SHP77 (cell line): ENCODE measurements around the gene NTNG1.
A peak's percentile ranks its signal among the peaks of the same experiment; 100 is the strongest.

Source experiments
- DNase-seq, 2 experiments: peaks; one replicate each; lab custom pipeline; 2025; lab: John Stamatoyannopoulos, UW

Gene NTNG1

DNA sequence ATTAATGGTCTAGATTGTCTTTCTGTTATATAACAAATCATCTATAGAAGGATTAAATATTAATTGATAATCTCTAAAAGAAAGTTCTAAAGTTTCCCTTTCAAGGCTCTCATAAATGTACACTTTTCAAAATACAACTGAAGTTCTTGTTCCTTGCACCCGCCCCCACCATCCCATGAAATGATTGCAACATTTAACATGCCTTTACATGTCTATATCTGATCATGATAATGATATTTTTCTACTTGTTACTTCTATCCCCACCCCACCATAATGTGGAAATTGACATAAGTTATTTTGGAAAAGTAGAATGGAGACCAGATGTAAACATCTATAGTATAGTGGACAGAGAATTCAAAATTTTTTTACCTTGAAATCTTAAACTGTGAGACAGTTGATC lies 186.6 kb downstream of the NTNG1 start:
- DNase-seq, result no peak

DNA sequence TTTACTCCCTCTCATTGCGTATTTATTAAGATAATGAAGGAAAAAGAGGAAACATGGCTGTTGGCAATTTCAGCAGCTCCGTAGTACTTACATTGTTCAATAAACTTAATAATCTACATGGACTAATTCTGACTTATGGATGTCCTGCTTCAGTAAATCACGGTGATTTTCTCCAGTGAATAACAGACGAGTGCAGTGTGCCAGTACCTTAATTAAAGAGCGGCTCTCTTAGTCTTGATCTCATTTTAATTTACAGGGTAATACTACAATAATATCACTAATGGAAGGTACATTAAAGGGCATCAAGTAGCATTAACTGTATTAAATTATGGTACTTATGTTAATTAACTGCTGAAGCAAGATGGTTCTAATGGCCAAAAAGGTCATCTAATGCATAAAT lies 187.2 kb downstream of the NTNG1 start:
- DNase-seq, result no peak

DNA sequence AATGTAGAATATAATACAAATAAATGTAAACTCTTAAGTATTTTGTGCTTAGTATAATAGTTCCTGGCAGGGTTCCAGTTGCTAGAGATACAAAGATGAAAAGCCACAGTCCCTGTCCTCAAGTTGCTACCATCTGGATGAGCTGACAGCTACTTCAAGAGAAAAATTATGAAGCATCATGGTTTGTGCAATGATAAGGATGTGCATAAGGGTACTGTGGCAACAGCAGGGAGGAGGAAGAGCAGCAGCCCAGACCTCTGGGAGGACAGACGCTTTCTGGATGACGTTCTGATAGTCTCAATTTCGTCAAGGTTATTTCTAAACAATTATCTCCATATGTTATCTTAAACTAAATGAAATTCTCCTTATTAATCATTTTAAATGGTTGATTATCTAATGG lies 198.9 kb downstream of the NTNG1 start:
- peak; percentile 8 to 42 for DNase-seq

DNA sequence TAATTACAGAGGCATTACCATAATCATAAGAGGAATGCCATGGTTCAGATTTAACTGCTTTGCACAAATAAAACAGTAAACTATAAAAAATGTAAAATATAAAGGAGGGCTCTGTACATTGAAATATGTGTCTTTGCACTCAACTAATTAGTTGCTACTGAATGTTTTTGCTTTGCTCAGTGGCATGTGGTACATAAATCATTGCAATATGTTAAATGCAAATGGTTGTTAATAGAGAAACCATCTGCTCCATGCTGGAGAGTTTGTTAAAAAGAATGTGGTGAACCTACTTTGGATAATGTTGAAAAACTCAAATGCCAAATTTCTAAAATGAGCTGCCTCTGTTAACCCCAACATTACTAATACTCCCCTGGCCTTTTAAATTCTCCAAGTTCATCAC lies 201.5 kb downstream of the NTNG1 start:
- no peak for DNase-seq

DNA sequence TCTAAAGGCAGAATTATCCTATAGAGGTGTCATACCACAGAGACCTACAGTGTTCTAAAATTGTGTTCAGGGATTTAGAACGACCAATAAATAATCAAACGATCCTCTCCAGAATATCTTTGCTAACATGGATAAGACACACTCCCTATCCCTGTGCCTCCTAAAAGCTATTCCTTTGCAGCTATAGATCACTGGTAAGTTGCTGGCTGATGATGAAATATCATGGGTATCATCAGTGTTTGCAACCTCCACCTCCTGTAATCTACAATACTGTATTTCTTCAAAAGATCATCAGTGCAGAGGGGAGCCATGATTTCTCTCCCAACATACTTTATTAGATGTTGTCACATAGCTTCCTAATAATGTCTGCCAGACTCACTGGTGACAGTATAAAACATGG lies 201.9 kb downstream of the NTNG1 start:
- no peak for DNase-seq

DNA sequence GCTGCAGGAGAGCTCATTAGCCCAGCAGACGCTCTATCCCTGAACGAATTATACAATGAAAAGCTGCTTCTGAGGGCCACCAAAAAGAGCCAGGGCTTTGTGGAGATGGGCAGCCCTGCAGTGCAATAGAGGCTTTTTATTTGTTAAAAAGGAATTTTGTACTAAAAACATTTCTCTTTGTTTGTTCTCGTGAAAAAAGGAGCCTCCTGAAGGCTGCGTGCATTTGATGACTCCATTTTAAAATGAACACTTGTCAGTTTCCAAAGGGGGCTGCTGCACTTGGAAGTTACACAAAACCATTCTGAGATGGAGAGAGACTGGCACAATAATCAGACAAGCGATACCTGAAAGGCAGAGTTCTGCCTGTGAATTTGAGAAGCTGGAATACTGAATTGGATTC lies 202.8 kb downstream of the NTNG1 start:
- no peak for DNase-seq

DNA sequence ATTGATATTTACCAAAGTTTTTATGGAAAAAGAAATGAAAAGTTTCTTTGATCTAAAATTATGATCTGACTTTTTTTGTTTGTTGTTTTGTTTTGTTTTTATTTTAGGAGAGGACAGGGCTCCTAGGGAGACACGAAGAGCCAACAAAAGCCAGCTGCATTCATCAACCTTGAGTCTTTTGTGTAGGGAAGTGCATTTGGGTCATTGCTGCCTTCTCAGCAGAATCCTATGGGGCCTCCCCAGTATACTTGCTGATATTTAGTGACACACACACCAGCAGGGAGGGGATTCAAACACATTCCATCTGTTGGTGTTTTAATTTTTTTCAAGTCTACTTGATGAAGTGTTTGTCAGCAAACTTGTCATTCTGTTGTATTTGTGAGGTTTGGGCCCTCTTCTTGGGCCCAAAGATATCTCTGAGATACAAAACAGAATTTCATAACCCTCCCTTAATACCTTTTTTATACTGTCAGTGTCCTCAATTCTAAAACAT lies 203.5 kb downstream of the NTNG1 start:
- no peak for DNase-seq

DNA sequence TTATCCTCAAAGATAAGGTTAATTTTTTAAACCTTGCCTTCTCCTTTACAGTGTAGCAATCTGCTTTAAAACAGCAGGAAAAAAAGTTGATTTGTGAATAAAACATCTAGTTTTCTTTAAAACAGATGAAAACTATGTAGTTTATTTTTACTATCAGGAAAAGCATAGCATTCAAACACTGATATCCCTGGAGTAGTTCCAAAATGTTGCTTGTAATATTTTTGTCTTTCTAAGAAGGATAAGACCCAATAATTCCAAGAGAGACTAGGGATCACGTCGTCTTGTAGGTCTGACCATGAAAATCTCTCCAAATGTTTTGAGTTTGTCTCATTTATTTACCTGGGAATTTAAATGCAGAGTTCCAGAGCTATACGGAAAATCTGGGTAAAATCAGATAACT lies 204.0 kb downstream of the NTNG1 start:
- no peak for DNase-seq

DNA sequence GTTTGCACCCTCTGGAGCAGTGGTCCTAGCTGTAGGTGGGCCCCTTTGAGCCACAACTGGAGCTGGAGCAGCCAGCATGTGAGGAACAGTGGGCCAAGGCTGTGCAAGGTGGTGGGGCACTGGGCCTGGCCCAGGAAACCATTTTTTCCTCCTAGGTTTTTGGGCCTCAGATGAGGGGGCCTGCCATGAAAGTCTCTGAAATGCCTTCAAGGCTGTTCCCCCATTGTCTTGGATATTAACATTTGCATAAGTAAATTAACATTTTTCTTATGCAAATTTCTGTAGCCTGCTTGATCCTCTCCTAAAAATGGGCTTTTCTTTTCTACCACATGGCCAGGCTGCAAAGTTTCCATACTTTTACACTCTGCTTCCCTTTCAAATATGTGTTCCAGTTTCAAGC lies 212.0 kb downstream of the NTNG1 start:
- DNase-seq, result no peak

DNA sequence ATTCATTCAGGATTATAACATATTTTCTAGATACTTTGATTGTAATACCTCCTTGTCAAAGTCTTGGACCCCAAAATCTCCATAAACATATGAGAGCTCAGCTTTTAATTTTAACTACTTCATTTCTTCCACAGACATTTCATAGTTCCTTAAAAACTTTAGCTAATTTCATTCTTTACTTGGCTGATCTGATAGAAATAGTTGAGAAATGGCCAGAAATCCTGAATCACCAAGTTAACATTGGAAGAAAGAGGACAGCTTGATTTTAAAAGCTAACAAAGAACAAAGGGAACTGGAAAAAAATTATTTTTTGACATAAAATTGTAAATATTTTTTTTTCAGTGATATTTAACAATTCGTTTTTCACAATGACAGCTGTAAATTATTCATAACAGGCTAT lies 216.5 kb downstream of the NTNG1 start:
- no peak for DNase-seq

DNA sequence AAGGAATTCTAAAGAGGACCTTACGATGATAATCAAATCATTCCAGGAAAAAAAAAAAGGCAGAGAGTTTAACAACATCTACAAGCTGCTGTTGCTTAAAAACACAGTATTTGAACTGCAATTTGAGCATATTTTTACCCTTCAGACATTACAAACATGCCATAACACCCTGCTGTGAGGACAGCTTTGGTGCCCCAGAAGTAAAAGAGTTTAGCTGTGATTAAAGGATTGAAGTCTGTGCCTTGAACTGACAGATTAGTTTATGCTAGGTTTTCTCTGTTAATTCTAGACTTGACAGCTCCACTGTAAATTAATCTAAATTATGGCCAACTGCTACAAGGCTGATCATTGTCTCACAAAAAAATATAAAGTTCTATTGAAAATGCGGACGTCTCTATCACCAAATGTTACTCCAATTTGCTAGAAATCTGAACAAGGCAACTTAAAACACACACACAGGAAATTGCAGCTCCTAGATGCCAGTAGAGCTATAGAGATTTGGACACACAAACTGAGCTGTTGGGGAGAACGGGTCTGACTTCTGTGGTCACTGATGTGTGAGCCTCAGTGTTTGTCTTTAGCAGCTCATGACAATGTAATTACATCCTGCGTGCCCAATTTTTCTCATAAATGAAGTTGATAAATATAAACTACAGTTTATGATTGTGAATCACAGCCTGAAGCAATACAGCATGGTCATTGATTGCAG lies 217.9 kb downstream of the NTNG1 start:
- DNase-seq, result no peak

DNA sequence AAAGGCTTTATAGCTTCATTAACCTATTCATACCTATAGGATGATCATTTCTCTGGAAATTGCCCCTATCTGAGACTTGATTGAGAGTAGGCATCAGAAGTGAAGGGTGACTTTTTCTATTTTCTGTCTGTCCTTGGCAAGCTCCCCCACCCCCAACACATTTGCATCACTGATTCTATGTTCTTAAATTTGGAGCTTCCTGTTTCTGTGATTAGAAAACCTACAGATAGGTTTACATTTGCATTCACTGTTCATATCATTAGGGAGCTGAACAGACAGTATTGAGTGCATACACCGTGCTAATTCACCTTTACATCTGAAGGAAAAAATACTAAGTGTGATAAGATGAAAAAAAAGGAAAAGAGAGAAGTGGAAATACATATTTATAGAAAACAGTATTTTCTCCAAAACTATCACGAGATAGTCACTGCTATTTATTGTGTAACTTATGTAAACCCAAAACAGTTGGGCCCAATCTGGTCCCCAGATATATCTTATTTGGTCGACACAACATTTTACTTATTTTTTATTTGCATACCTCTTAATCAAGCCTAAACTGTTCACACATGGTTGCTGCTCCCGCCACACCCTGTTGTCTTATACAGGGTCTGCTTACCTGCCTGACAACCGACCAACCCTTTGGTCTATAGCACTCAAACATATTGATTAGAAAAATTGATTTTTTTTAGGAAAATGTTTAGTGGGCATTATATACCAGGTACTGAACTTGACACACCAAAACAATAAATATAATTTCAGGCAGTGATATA lies 218.8 kb downstream of the NTNG1 start:
- no peak for DNase-seq

DNA sequence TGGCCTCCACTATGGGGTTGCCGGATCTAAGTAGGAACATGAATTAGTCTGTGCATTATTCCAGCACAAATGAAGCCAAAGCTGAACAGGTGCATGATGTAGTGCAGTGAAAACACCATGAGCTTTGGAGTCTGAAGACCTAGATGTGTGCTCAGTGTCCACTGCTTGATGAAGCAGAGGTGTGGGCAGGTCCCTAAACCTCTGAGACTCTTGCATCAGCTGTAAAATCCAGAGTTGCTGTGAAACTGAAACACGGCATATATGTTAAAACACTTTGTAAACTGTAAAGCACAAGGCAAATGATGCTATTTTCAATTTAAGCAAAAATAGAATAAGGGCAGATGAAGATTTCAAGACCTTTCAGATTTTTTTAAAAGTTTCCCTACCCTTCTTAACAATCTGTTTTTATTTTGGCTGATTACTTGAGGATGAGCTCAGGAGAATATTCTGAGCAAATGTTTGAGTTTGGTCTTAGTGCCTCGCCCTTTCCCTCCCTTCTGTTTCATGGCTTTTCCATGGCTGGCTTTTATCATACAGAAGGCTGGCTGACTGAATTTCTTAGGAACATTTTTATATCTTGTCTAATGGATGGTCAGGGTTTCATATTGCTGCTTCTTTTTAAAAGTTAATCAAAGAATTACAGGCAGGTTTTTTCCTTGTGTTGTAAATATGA lies 221.8 kb downstream of the NTNG1 start:
- no peak for DNase-seq

DNA sequence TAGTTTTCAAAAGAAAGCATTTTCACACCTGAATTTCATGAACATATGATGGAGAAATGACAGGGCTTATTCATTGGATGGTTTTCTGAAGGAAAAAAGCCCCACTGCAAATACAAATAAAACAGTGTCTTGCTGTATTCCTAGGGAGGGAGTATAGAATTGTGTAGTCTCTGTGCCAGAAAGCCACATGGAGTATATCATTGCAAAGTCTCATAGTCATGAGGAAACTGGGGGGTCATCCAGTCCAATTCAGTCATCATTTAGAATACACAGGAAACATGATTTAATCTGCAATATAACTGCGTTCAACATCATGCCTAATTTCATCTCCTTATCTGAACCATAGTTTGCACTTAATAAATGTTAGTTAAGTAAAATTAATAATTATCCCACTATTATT lies 222.3 kb downstream of the NTNG1 start:
- no peak for DNase-seq

DNA sequence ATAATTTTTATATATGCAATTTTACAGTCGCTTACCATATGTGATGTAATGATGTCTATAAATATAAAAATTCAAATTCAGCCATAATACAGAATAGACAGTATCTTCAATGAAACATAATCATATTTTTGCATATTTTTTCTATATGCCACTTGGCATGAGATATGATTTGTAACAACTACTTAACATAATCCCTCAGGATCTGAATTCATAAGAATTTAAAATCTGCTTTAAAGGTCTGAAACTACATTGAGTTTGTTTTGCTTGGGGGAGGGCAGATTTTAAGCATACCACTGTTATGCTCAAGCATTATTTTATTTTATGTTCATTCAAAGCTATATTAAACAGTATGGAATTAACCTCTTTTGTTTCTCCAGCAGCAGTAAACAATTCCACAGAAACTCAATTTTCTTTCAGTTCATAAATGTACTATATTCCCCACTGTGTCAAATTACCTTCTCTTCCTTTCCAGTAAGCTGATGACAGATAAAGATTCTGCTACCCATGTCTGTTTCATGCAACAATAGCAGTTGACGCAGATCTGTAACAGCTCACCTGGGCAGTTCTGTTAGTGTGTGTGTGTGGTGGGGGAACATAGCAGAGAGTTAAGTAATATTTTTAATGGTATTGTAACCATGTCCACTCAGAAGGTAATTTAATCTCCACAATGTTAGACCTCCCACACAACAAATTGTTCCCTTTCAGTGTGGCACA lies 224.8 kb downstream of the NTNG1 start:
- DNase-seq, result peak; percentile 48 to 61

DNA sequence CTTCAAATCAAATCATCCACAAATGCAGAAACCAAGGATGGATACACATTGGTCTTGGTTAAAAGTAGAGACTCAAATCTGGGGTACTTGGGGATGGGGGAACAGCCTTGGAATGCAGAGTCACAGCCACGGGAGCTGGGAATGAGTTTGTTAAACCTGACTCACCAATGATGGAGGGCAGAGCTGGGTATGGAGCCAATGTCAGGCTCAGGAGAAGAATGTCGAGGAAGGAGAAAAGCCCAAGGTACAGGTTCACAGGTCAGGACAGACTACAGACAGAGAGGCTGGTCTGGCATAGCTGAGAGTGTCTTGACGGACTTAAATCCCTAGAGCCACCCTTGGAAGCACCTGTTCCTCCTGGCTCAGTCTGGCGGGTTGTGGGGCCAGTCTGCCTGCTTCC lies 237.6 kb downstream of the NTNG1 start:
- no peak for DNase-seq

DNA sequence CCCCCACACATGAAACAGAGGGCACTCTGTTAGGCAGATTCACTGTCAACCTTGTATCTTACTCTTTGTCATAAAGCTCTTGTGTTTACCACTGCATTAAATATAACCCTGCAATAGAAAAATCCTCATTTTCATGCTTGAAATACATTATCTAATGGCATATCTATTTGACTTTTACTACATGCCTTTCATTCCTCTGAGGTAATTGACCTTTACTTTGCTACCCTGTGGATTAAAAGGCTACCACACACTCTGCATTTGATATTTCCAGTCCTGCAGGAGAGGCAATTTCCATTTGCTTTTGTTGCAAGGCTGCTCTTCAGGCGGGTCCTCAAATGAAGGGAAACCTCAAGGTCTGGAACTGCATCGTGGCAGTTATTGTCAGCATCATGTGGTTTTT lies 238.0 kb downstream of the NTNG1 start:
- no peak for DNase-seq

DNA sequence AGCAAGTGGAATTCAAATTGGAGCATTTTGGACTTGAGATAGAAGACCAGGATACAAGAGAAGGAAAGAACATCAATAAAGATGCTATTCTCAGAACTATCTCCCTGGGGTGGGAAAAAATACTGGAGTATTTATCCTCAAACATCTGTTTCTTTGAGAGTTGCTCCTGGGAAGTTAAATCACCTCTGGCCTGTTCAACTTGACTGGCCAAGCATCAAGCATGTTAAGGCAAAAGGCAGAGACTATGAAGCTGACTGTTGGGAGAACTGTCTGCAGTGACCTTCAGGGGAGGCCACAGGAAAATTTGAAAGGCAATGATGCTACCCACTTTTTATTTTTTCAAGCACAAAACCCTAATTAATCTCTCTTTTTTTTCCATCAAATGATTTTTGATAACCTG lies 239.0 kb downstream of the NTNG1 start:
- DNase-seq, result no peak

DNA sequence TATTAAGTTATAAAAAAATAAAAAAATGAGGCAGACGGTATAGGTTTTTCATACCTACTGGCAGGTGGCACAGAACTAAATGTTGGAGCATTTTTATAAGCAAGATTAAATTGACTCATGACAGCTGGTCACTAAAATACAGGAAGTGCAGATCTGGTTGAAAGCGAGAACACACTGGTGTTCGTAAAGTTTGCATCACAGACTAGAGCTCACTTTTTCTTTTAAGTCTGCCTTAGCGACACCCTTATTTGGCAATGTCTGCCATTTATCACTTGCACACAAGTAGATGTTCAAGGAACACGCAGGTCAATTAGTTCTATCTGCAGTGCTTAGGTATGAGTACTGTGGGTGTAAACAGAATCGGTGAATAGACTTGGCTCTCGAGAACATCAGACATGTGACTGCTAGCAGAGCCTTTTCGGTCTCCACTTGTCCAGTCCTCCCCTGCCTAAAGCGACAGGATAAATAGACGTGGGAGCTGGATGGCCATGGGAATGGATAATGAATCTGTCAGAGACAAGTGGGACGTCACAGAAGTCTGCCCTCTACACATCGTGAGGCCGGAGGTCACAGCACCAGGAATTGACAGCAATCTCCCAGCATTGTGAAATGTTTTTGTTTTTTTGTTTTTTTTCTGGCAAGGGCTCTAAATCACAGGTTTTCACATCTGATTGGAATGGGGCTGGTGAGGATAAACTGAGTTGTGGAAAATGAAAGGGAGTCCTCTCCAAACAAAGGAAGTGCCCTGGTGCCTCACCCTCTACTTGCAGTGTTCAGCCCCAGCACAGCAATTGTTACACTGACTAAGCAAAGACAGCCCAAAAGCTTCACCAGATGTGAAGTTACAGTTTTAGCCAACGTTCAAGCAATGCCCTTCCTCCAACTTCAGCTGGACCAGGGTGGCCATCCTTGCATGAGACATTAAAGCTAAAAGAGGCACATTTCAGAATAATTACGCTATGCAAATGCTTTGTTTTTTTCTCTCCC lies 248.9 kb downstream of the NTNG1 start:
- no peak for DNase-seq

DNA sequence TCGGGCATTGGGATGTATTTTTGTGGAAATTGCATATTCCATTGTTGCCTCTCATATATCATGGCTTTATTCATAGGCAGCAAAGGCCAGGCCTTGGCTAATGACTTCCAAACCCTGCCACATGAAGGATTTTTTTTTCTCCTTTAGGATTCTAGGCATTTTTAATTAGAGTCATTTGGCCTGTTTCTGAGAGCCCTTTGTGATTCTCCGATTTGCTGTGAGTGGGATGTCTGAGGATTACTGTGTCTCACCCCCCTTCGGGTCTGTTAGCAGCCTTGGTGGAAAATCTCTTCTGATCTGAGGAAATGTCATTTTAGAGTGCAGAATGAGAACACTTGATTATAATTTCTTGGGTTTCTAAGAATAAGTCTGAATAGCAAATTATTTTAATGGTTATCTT lies 253.5 kb downstream of the NTNG1 start:
- DNase-seq, result no peak

DNA sequence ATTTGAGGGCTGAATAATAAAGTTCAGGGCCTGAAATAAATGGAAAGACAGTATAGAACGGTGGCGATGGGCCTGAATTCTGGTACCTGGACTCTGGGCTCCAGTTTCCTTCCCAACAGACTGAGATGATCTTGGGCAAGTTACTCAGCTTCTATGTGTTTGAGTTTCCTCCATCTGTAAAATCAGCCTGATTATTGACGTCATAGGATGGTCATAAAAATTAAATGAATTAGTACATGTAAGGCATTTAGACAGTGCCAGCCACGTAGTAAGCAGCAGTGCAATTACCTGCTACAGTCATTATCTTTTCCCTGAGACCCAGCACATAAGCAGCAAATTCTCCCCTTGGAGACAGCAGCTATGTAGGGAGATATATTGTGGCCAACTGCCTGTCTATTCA lies 260.9 kb downstream of the NTNG1 start:
- no peak for DNase-seq
